Muscle of leg (tissue), 11 donors: Measurements from ENCODE around the gene SHOX. TPM values are rescaled to one million over a fixed set of nuclear protein-coding genes. Genes with fewer than 3 reads are reported as not detected.
"Not testable (repeated sequence)": the region's sequence is repeated elsewhere in the genome, so short reads cannot be mapped to it uniquely, and the experiment has no call there.

Experiments
- DNase-seq: peaks from one replicate; pipeline ENCODE4 v3.0.0; 2013
- H3K27ac ChIP-seq: one replicate; pipeline ENCODE4 v1.5.1; 2013; ENCODE audit warnings: mild to moderate bottlenecking, low read length, control low read depth
- H3K27me3 ChIP-seq: one replicate; pipeline ENCODE4 v1.6.1; 2013; ENCODE audit warnings: low read length; ENCODE audit not compliant: control insufficient read depth, insufficient read depth
- H3K36me3 ChIP-seq: one replicate; pipeline ENCODE4 v1.6.1; 2013; ENCODE audit warnings: low read length; ENCODE audit not compliant: control insufficient read depth, insufficient read depth
- H3K4me1 ChIP-seq: one replicate; pipeline ENCODE4 v1.6.1; 2013; ENCODE audit warnings: low read length; ENCODE audit not compliant: control insufficient read depth, insufficient read depth
- H3K4me3 ChIP-seq: one replicate; pipeline ENCODE4 v1.5.1; 2013; ENCODE audit warnings: low read length, control low read depth
- H3K9me3 ChIP-seq: replicated peaks from 2 replicates; pipeline ENCODE4 v1.6.1; 2013; ENCODE audit warnings: low read depth, low read length; ENCODE audit not compliant: control insufficient read depth
- WGBS: methylation state at CpG from one replicate; pipeline ENCODE4 v1.1.5; 2013; ENCODE audit warnings: missing lambda C conversion rate; ENCODE audit not compliant: insufficient coverage; 5-methylcytosine and 5-hydroxymethylcytosine counted together
- polyA plus RNA-seq, 8 donors: library from polyadenylated mRNA; unstranded; fragments of 120-200 nt; gene quantifications; one replicate each; pipeline versions ENCODE4 v1.2.1 to v1.2.3, GENCODE V29; 2013; ENCODE audit warnings: inconsistent platforms in 1 of 8, low replicate concordance in 1 of 8; ENCODE audit not compliant: insufficient read length in 8 of 8, insufficient read depth in 1 of 8
- total RNA-seq: library from RNA; stranded (reverse); fragments of 120-200 nt; gene quantifications from one replicate; pipeline ENCODE4 v1.2.4, GENCODE V29; 2013

SHOX gene
- total and polyA plus RNA-seq, 9 donors, result 1.7 to 5.8 (median 2.8) TPM

- Histone ChIP-seq H3K36me3 (no peaks in the 10 kb centered on the region), H3K9me3 (no peaks in the 10 kb centered on the region), H3K27me3 (peaks cover 45% of the 10 kb centered on the region), H3K4me1 (no peaks in the 10 kb centered on the region), H3K27ac (no peak overlapping the region), H3K4me3 (no peak overlapping the region)
- 73% methylated on average over 1 of the region's 11 CpGs for WGBS
- no peak for DNase-seq
Measured at GRCh38 chrX:621705-622503, 8.7 kb upstream of the SHOX start.

GRCh38 chrX:622802-623201 lies 7.8 kb upstream of the SHOX start:
- H3K4me3 ChIP-seq, H3K36me3 ChIP-seq, H3K9me3 ChIP-seq, DNase-seq, H3K27ac ChIP-seq, H3K4me1 ChIP-seq: not testable (repeated sequence)
- whole genome bisulfite sequencing, result 95% methylated on average over 3 of the region's 3 CpGs
- H3K27me3 ChIP-seq, result peaks cover 51% of the 10 kb centered on the region

- WGBS, result no CpG with 5 or more reads among the region's 6 CpGs
- no peaks in the 10 kb centered on the region for H3K9me3 ChIP-seq
- H3K4me1 ChIP-seq, result peaks cover 7% of the 10 kb centered on the region
- DNase-seq, result no peak
- H3K27me3 ChIP-seq, result peaks cover 51% of the 10 kb centered on the region
- H3K4me3 ChIP-seq, result no peak overlapping the region
- H3K36me3 ChIP-seq, result no peaks in the 10 kb centered on the region
- H3K27ac ChIP-seq, result no peak overlapping the region
Measured at GRCh38 chrX:623268-623598, 7.4 kb upstream of the SHOX start.

- peak overlapping the region; percentile 25 for H3K4me3 ChIP-seq
- 2% methylated on average over 42 of the region's 50 CpGs for WGBS
- no peaks in the 10 kb centered on the region for H3K36me3 ChIP-seq
- H3K4me1 ChIP-seq, result peaks cover 7% of the 10 kb centered on the region
- H3K27me3 ChIP-seq, result peaks cover 49% of the 10 kb centered on the region
- H3K9me3 ChIP-seq, result no peaks in the 10 kb centered on the region
- no peak overlapping the region for H3K27ac ChIP-seq
- DNase-seq, result peak; percentile 62
Measured at GRCh38 chrX:623599-624315, 6.8 kb upstream of the SHOX start.

GRCh38 chrX:625137-625691 lies 5.4 kb upstream of the SHOX start:
- Histone ChIP-seq H3K27me3 (peaks cover 48% of the 10 kb centered on the region), H3K27ac (no peak overlapping the region), H3K36me3 (no peaks in the 10 kb centered on the region), H3K9me3 (no peaks in the 10 kb centered on the region), H3K4me1 (peaks cover 7% of the 10 kb centered on the region), H3K4me3 (no peak overlapping the region)
- peak; percentile 93 for DNase-seq
- 11% methylated on average over 12 of the region's 12 CpGs for WGBS

- not testable (repeated sequence) for H3K4me1 ChIP-seq, H3K4me3 ChIP-seq, H3K9me3 ChIP-seq, DNase-seq, H3K27ac ChIP-seq, H3K36me3 ChIP-seq
- H3K27me3 ChIP-seq, result peaks cover 51% of the 10 kb centered on the region
- no CpG with 5 or more reads among the region's 2 CpGs for WGBS
Measured at GRCh38 chrX:626047-626446, 4.5 kb upstream of the SHOX start.

GRCh38 chrX:626745-627509 lies 3.7 kb upstream of the SHOX start:
- Histone ChIP-seq H3K9me3 (no peaks in the 10 kb centered on the region), H3K27me3 (peaks cover 55% of the 10 kb centered on the region), H3K36me3 (no peaks in the 10 kb centered on the region), H3K4me1 (peaks cover 7% of the 10 kb centered on the region), H3K27ac (peak overlapping the region; percentile 21), H3K4me3 (no peak overlapping the region)
- WGBS, result 16% methylated on average over 5 of the region's 13 CpGs
- peak; percentile 50 for DNase-seq

GRCh38 chrX:627510-627981 lies 3.0 kb upstream of the SHOX start:
- H3K9me3 ChIP-seq, result no peaks in the 10 kb centered on the region
- peaks cover 7% of the 10 kb centered on the region for H3K4me1 ChIP-seq
- 28% methylated on average over 15 of the region's 15 CpGs for WGBS
- peak overlapping the region; percentile 21 for H3K27ac ChIP-seq
- no peak overlapping the region for H3K4me3 ChIP-seq
- H3K36me3 ChIP-seq, result no peaks in the 10 kb centered on the region
- no peak for DNase-seq
- H3K27me3 ChIP-seq, result peaks cover 62% of the 10 kb centered on the region

- Histone ChIP-seq H3K9me3 (no peaks in the 10 kb centered on the region), H3K36me3 (no peaks in the 10 kb centered on the region), H3K4me3 (no peak overlapping the region), H3K27ac (no peak overlapping the region), H3K4me1 (peaks cover 7% of the 10 kb centered on the region), H3K27me3 (peaks cover 66% of the 10 kb centered on the region)
- no peak for DNase-seq
- 54% methylated on average over 4 of the region's 4 CpGs for WGBS
Measured at GRCh38 chrX:627995-628394, 2.6 kb upstream of the SHOX start.
